ENCODE data around the gene SLC15A3. TPM values are rescaled to one million over a fixed set of nuclear protein-coding genes. Genes with fewer than 3 reads are reported as not detected.
"Not testable (repeated sequence)": the region's sequence is repeated elsewhere in the genome, so short reads cannot be mapped to it uniquely, and the experiment has no call there.

Gene SLC15A3
- total RNA-seq, 1 experiment from 2014 or later, result 8.6 TPM

GRCh38 chr11:60914633-60915247 is 37.2 kb downstream of the SLC15A3 start:
- DNase-seq (ENCODE audit: low read depth), result peak; percentile 80

GRCh38 chr11:60913793-60914632 is 38.0 kb downstream of the SLC15A3 start, which contains the start of gene TMEM109:
TMEM109 (plus strand) TSS chr11:60914158; CDS start chr11:60919694, 5,536 bp downstream.
- DNase-seq (ENCODE audit: low read depth), result peak; percentile 90

- no peak for DNase-seq (ENCODE audit: low read depth)
Measured at GRCh38 chr11:60912851-60913528, 39.0 kb downstream of the SLC15A3 start.

- no peak for DNase-seq (ENCODE audit: low read depth)
Measured at GRCh38 chr11:60912223-60912850, 39.6 kb downstream of the SLC15A3 start.

- no peak for DNase-seq (ENCODE audit: low read depth)
Measured at GRCh38 chr11:60910711-60911380, 41.1 kb downstream of the SLC15A3 start.

- DNase-seq (ENCODE audit: low read depth), result no peak
Measured at GRCh38 chr11:60910281-60910687, 41.7 kb downstream of the SLC15A3 start.

- DNase-seq (ENCODE audit: low read depth), result not testable (repeated sequence)
Measured at GRCh38 chr11:60909680-60910280, 42.2 kb downstream of the SLC15A3 start.

GRCh38 chr11:60908803-60909202 is 43.2 kb downstream of the SLC15A3 start:
- DNase-seq (ENCODE audit: low read depth), result no peak

GRCh38 chr11:60906132-60906972 is 45.6 kb downstream of the SLC15A3 start, which contains the start of gene PRPF19:
PRPF19 (minus strand) TSS chr11:60906585; CDS start chr11:60906382, 203 bp downstream.
- DNase-seq (ENCODE audit: low read depth), result peak; percentile 95

- peak; percentile 37 for DNase-seq (ENCODE audit: low read depth)
Measured at GRCh38 chr11:60905551-60906113, 46.3 kb downstream of the SLC15A3 start.

GRCh38 chr11:60905047-60905446 is 46.9 kb downstream of the SLC15A3 start:
- DNase-seq (ENCODE audit: low read depth), result no peak

- no peak for DNase-seq (ENCODE audit: low read depth)
Measured at GRCh38 chr11:60902625-60903024, 49.4 kb downstream of the SLC15A3 start.

- DNase-seq (ENCODE audit: low read depth), result no peak
Measured at GRCh38 chr11:60900673-60901404, 51.1 kb downstream of the SLC15A3 start.

- DNase-seq (ENCODE audit: low read depth), result no peak
Measured at GRCh38 chr11:60899977-60900376, 52.0 kb downstream of the SLC15A3 start.

GRCh38 chr11:60899046-60899936 is 52.7 kb downstream of the SLC15A3 start:
- peak; percentile 69 for DNase-seq (ENCODE audit: low read depth)

GRCh38 chr11:60897496-60897895 is 54.5 kb downstream of the SLC15A3 start:
- no peak for DNase-seq (ENCODE audit: low read depth)

- no peak for DNase-seq (ENCODE audit: low read depth)
Measured at GRCh38 chr11:60895687-60896086, 56.3 kb downstream of the SLC15A3 start.
